HG02678 (cell line): ENCODE measurements around the gene MEGF8.

ENCODE experiments used
- ATAC-seq: cut with Tn5 transposase; IDR thresholded peaks from one replicate; pipeline ENCODE4 v1.9.1; 2021; ENCODE audit warnings: mild to moderate bottlenecking, moderate library complexity; ENCODE audit not compliant: unreplicated experiment

The MEGF8 gene

GRCh38 chr19:42409477-42409876 is 84.0 kb downstream of the MEGF8 start:
- ATAC-seq: no peak

- ATAC-seq: no peak
Measured at GRCh38 chr19:42410371-42410770, 84.9 kb downstream of the MEGF8 start.

- no peak for ATAC-seq
Measured at GRCh38 chr19:42411581-42412178, 86.2 kb downstream of the MEGF8 start.

- ATAC-seq: no peak
Measured at GRCh38 chr19:42412227-42412626, 86.8 kb downstream of the MEGF8 start.

- ATAC-seq: no peak
Measured at GRCh38 chr19:42412661-42413076, 87.2 kb downstream of the MEGF8 start.

- no peak for ATAC-seq
Measured at GRCh38 chr19:42419309-42419708, 93.9 kb downstream of the MEGF8 start.

GRCh38 chr19:42420055-42420544 is 94.7 kb downstream of the MEGF8 start:
- ATAC-seq: no peak

GRCh38 chr19:42421101-42421500 is 95.7 kb downstream of the MEGF8 start:
- no peak for ATAC-seq

GRCh38 chr19:42421591-42422031 is 96.2 kb downstream of the MEGF8 start:
- no peak for ATAC-seq

- ATAC-seq: peak; percentile 9
Measured at GRCh38 chr19:42422092-42422900, 96.9 kb downstream of the MEGF8 start.

- ATAC-seq: peak; percentile 36
Measured at GRCh38 chr19:42422901-42423461, 97.5 kb downstream of the MEGF8 start.

- peak; percentile 92 for ATAC-seq
Measured at GRCh38 chr19:42423462-42424344, 98.3 kb downstream of the MEGF8 start.

- ATAC-seq: no peak
Measured at GRCh38 chr19:42424345-42424707, 98.9 kb downstream of the MEGF8 start.

- ATAC-seq: no peak
Measured at GRCh38 chr19:42424712-42425131, 99.3 kb downstream of the MEGF8 start.

- no peak for ATAC-seq
Measured at GRCh38 chr19:42426643-42427042, 101.2 kb downstream of the MEGF8 start.

GRCh38 chr19:42427313-42427712 is 101.9 kb downstream of the MEGF8 start, which contains the start of gene LIPE:
LIPE (minus strand) TSS chr19:42427388; CDS start chr19:42427149, 239 bp downstream.
- no peak for ATAC-seq
